ENCODE data around the gene DSE. TPM values are rescaled to one million over a fixed set of nuclear protein-coding genes. Genes with fewer than 3 reads are reported as not detected.

Gene DSE
- total RNA-seq, 1 experiment from 2014 or later: 5.4 TPM

DNA sequence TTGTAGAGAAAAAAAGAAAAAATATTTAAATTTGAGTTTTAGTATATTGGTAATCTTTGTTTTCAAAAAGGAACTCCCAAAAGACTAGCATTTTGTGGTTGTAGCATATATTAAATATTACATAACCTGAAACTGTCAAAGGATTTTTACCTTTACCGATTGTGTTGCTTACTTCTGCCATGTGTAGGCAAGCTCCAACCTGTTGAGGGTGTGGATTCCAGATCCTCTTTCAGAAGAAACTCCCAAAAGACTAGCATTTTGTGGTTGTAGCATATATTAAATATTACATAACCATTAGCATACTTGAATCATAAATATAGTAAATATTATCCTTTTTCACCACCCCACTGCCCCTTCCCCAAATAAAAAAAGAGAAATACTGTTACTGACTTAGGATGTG lies 3.2 kb downstream of the DSE start:
- CTCF ChIA-PET: no interaction called here

GRCh38 chr6:116374586-116374985 lies 3.8 kb downstream of the DSE start:
- in situ Hi-C loops (cut with HindIII; ENCODE audit: low pct_unique_long_range_greater_than_20kb, low sequenced_read_pairs) (no loop called here), intact Hi-C loops (cut with micrococcal nuclease; ENCODE audit: unreplicated experiment) (no loop called here)
- no peak for TF ChIP-seq SIN3A (IDR thresholded peaks at IDR 0.05; ENCODE audit: borderline replicate concordance, insufficient read depth, low read depth, low read length)
- TF ChIP-seq REST (IDR thresholded peaks at IDR 0.05; ENCODE audit: insufficient read depth in 1 of 2, low read depth in 2 of 2, low read length in 1 of 2): no peak
- TF ChIP-seq CTCF (IDR thresholded peaks at IDR 0.05): no peak
- TF ChIP-seq TCF7L2 (IDR thresholded peaks at IDR 0.05; ENCODE audit: low read depth, low read length): no peak
- no peak for TF ChIP-seq POLR2AphosphoS5 (IDR thresholded peaks at IDR 0.05; ENCODE audit: low read depth, low read length)
- POLR2A ChIA-PET: no interaction called here
- no TSS peak for BruUV-seq (replicated peaks)
- no peak overlapping the region for H3K27ac ChIP-seq (ENCODE audit: low read length)
- DNase-seq (ENCODE audit: low read depth, low spot score) (no peak), ATAC-seq (no peak)
- CTCF ChIA-PET: no interaction called here
- no peaks in the 10 kb centered on the region for H3K4me1 ChIP-seq (ENCODE audit: control insufficient read depth, insufficient read depth, low read length)
- H3K9me3 ChIP-seq (ENCODE audit: control insufficient read depth, insufficient read depth, low read depth, low read length): no peaks in the 10 kb centered on the region
- H3K4me3 ChIP-seq (ENCODE audit: low read depth in 2 of 2, low read length in 2 of 2): no peak overlapping the region
- peaks cover 46% of the 10 kb centered on the region for H3K27me3 ChIP-seq (ENCODE audit: control insufficient read depth, insufficient read depth, low read length)
- H3K36me3 ChIP-seq (ENCODE audit: control insufficient read depth, insufficient read depth, low read length): no peaks in the 10 kb centered on the region

More for the DNA sequence above, 3.2 kb downstream of the DSE start:
- no peak overlapping the region for H3K4me3 ChIP-seq (ENCODE audit: low read depth in 2 of 2, low read length in 2 of 2)
- POLR2A ChIA-PET: no interaction called here
- H3K27me3 ChIP-seq (ENCODE audit: control insufficient read depth, insufficient read depth, low read length): peaks cover 50% of the 10 kb centered on the region
- no peaks in the 10 kb centered on the region for H3K9me3 ChIP-seq (ENCODE audit: control insufficient read depth, insufficient read depth, low read depth, low read length)
- in situ Hi-C loops (cut with HindIII; ENCODE audit: low pct_unique_long_range_greater_than_20kb, low sequenced_read_pairs): no loop called here
- H3K4me1 ChIP-seq (ENCODE audit: control insufficient read depth, insufficient read depth, low read length): no peaks in the 10 kb centered on the region
- no peaks in the 10 kb centered on the region for H3K36me3 ChIP-seq (ENCODE audit: control insufficient read depth, insufficient read depth, low read length)
- no TSS peak for BruUV-seq (replicated peaks)
- ATAC-seq (no peak), DNase-seq (ENCODE audit: low read depth, low spot score) (no peak)
- H3K27ac ChIP-seq (ENCODE audit: low read length): no peak overlapping the region
- TF ChIP-seq TCF7L2 (IDR thresholded peaks at IDR 0.05; ENCODE audit: low read depth, low read length) (no peak), REST (IDR thresholded peaks at IDR 0.05; ENCODE audit: insufficient read depth in 1 of 2, low read depth in 2 of 2, low read length in 1 of 2) (no peak), POLR2AphosphoS5 (IDR thresholded peaks at IDR 0.05; ENCODE audit: low read depth, low read length) (no peak), CTCF (IDR thresholded peaks at IDR 0.05) (no peak), SIN3A (IDR thresholded peaks at IDR 0.05; ENCODE audit: borderline replicate concordance, insufficient read depth, low read depth, low read length) (no peak)
- intact Hi-C loops (cut with micrococcal nuclease; ENCODE audit: unreplicated experiment): no loop called here

Data from Panc1 (cell line).